NB4 (cell line): Measurements from ENCODE around the gene THAP10.

Experiments
- CTCF ChIP-seq: IDR thresholded peaks from one replicate; pipeline ENCODE4 v1.5.1; 2012; ENCODE audit warnings: low read depth, low read length
- MAX ChIP-seq: IDR thresholded peaks from 2 replicates; pipeline ENCODE4 v1.6.1; 2011; ENCODE audit warnings: low read depth, low read length
- MYC ChIP-seq: IDR thresholded peaks from 2 replicates; pipeline ENCODE4 v1.6.1; 2011; ENCODE audit warnings: low read depth, low read length
- POLR2A ChIP-seq: IDR thresholded peaks from 2 replicates; pipeline ENCODE4 v1.6.1; 2011; ENCODE audit warnings: mild to moderate bottlenecking; ENCODE audit not compliant: insufficient read length; ENCODE audit errors: extremely low read depth

- TF ChIP-seq CTCF = no peak
- no peak for TF ChIP-seq POLR2A
- TF ChIP-seq MAX = no peak
- no peak for TF ChIP-seq MYC
These were observed 15.6 kb downstream of the THAP10 start for GRCh38 chr15:70876683-70877082.
